Uterus (tissue), 4 donors: Measurements from ENCODE around the gene TNFAIP2. TPM values are rescaled to one million over a fixed set of nuclear protein-coding genes. Genes with fewer than 3 reads are reported as not detected.

Experiments
- DNase-seq, 2 donors: peaks; one replicate each; pipeline ENCODE4 v3.0.0-alpha.2; 2019 to 2020
- H3K27ac ChIP-seq, 2 donors: fragments of 200-600 bp; sonication (generic); 1 replicate in 1 of 2; 2 replicates in 1 of 2; pipeline ENCODE4 v1.5.1; 2016 to 2018
- H3K27me3 ChIP-seq, 2 donors: fragments of 200-600 bp; sonication (generic); one replicate each; pipeline ENCODE4 v1.5.1; 2018 to 2019; ENCODE audit warnings: control low read depth in 1 of 2
- H3K36me3 ChIP-seq, 2 donors: fragments of 200-600 bp; sonication (generic); one replicate each; pipeline ENCODE4 v1.5.1; 2019; ENCODE audit warnings: control low read depth in 1 of 2
- H3K4me1 ChIP-seq, 2 donors: fragments of 200-600 bp; sonication (generic); one replicate each; pipeline ENCODE4 v1.5.1; 2018 to 2019; ENCODE audit warnings: control low read depth in 1 of 2
- H3K4me3 ChIP-seq, 2 donors: fragments of 200-600 bp; sonication (generic); 1 replicate in 1 of 2; 2 replicates in 1 of 2; pipeline ENCODE4 v1.5.1; 2018 to 2019; ENCODE audit warnings: mild to moderate bottlenecking in 1 of 2
- H3K9me3 ChIP-seq, 2 donors: fragments of 200-600 bp; sonication (generic); one replicate each; pipeline ENCODE4 v1.5.1; 2019; ENCODE audit warnings: control low read depth in 1 of 2
- POLR2A ChIP-seq, 2 donors: fragments of 450-650 bp; IDR thresholded peaks; one replicate each; pipeline ENCODE4 v1.6.1; 2016; ENCODE audit warnings: antibody characterized with exemption in 2 of 2, mild to moderate bottlenecking in 1 of 2, moderate library complexity in 1 of 2
- intact Hi-C: fragments of 100-400 bp; cut with DNase I; formaldehyde crosslinking; loops from one replicate; pipeline ENCODE4 v1.15.1; 2023; ENCODE audit warnings: low total_unique reads
- total RNA-seq, 4 donors: library from RNA; depleted of rRNA in 3 of 4; stranded (reverse); fragments of >200 nt in 3 of 4; gene quantifications; one replicate each; pipeline versions ENCODE4 v1.1.0 to v1.2.4, GENCODE V29; 2014 to 2023
- TF ChIP-seq, protein P1 (sequence below), 4 experiments: fragments of 200-600 bp in 2 of 4; fragments of 450-650 bp in 2 of 4; sonication (generic) in 2 of 4; IDR thresholded peaks; one replicate each; pipeline ENCODE4 v1.5.1; 2016 to 2019; ENCODE audit warnings: antibody characterized with exemption in 4 of 4, mild to moderate bottlenecking in 2 of 4, moderate library complexity in 1 of 4
- donor health status: DM: yes; HTN: yes; CAD: no.

TNFAIP2 gene
- total RNA-seq, 4 donors from 2014 or later: 29.4 to 81.4 (median 60.6) TPM

DNA sequence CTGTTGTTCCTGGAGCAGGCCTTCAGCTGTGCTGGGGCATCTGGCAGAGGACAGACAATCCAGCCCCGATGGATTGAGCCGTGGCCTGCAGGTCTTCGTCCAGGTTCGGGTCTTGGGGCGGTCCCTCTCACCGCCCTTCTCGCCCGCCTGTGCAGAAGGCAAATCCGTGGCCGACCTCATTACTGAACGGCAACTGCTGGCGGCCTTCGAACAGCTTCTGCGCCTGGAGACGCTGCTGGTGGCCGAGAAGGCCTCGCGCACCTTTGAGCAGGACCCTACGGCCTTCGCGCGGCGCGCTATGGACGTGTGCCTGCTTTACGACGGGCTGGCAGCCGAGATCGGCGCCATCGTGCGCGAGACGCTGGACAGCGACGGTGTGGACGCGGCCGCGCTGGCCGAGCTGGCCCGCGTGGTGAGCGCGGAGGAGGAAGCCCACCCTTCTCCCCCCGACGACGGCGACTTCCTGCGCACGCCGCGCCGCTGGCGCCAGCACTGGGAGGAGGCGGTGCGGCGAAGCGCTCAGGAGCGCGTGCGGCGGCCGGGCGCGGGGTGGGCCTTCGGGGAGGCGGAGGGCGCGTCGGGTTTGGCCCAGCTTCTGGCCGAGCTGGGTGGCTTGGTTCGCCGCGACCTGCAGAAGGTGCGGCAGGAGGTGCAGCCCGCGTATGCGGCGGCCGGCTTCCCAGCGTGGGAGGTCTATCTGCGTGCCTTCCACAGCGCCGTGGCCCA, 21.1 kb upstream of the TNFAIP2 start:
- H3K36me3 ChIP-seq: no peaks in the 10 kb centered on the region
- peaks cover 17 to 26% of the 10 kb centered on the region in 2 donors for H3K27me3 ChIP-seq
- intact Hi-C loops: loop anchor here (2.0 to 10.0 kb wide), 2 partner anchors 83 to 191 kb away; no protein-coding TSS in a partner anchor
- TF ChIP-seq, protein P1, sequence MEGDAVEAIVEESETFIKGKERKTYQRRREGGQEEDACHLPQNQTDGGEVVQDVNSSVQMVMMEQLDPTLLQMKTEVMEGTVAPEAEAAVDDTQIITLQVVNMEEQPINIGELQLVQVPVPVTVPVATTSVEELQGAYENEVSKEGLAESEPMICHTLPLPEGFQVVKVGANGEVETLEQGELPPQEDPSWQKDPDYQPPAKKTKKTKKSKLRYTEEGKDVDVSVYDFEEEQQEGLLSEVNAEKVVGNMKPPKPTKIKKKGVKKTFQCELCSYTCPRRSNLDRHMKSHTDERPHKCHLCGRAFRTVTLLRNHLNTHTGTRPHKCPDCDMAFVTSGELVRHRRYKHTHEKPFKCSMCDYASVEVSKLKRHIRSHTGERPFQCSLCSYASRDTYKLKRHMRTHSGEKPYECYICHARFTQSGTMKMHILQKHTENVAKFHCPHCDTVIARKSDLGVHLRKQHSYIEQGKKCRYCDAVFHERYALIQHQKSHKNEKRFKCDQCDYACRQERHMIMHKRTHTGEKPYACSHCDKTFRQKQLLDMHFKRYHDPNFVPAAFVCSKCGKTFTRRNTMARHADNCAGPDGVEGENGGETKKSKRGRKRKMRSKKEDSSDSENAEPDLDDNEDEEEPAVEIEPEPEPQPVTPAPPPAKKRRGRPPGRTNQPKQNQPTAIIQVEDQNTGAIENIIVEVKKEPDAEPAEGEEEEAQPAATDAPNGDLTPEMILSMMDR (IDR thresholded peaks at IDR 0.05): no peak
- no peak for TF ChIP-seq POLR2A (IDR thresholded peaks at IDR 0.05)
- H3K4me3 ChIP-seq: no peak overlapping the region
- no peak for DNase-seq
- H3K27ac ChIP-seq: no peak overlapping the region
- peaks cover 0 to 3% of the 10 kb centered on the region in 2 donors for H3K4me1 ChIP-seq
- H3K9me3 ChIP-seq: no peaks in the 10 kb centered on the region

DNA sequence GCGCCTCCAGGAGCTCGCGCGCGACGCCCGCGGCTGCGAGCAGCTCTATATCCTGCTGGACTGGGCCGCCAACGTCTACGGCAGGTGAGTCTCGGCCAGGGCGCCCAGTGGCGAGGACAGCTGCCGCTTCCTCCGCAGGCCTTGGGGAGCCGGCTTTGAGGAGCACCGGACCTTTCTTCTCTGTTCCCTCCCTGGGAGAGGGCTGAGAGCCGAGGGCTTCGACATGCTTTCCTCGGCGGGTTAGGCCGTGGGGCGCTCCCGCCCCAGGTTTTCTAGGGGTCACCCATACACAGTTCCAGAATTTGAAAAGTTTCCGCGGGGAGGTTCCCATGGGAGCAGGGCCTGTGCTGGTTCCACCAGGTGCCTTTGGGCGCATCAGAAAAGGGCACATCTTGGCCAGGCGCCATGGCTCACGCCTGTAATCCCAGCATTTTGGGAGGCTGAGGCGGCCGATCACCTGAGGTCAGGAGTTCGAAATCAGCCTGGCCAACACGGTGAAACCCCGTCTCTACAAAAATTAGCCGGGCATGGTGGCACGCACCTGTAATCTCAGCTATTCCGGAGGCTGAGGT, 20.5 kb upstream of the TNFAIP2 start:
- no peaks in the 10 kb centered on the region for H3K36me3 ChIP-seq
- no peak for DNase-seq
- peaks cover 0 to 3% of the 10 kb centered on the region in 2 donors for H3K4me1 ChIP-seq
- H3K27ac ChIP-seq: no peak overlapping the region
- intact Hi-C loops: loop anchor here (2.0 to 10.0 kb wide), 2 partner anchors 82 to 190 kb away; no protein-coding TSS in a partner anchor
- H3K27me3 ChIP-seq: peaks cover 17 to 26% of the 10 kb centered on the region in 2 donors
- TF ChIP-seq POLR2A (IDR thresholded peaks at IDR 0.05): no peak
- TF ChIP-seq, protein P1 (IDR thresholded peaks at IDR 0.05): no peak
- no peak overlapping the region for H3K4me3 ChIP-seq
- no peaks in the 10 kb centered on the region for H3K9me3 ChIP-seq

- intact Hi-C loops: loop anchor here (2.0 to 10.0 kb wide), 2 partner anchors 81 to 189 kb away; no protein-coding TSS in a partner anchor
Observed at GRCh38 chr14:103103461-103104388, 19.5 kb upstream of the TNFAIP2 start.

DNA sequence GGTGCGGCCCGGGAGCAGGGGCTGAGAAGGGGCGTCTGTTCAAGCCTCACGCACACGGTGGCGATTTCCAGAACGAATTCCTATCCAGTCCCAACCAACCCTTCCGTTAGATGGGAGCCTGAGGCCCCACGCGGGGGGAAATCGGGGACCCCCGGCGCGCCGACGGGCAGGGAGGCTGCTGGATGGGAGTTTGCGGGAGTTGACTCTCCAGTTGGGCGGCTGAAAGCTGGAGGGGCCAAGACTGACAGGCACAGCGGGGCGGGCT, 18.9 kb upstream of the TNFAIP2 start:
- no peak overlapping the region for H3K4me3 ChIP-seq

More at GRCh38 chr14:103103461-103104388, 19.5 kb upstream of the TNFAIP2 start:
- TF ChIP-seq POLR2A (IDR thresholded peaks at IDR 0.05): no peak
- TF ChIP-seq, protein P1 (IDR thresholded peaks at IDR 0.05): no peak
- peaks cover 0 to 3% of the 10 kb centered on the region in 2 donors for H3K4me1 ChIP-seq
- H3K27me3 ChIP-seq: peaks cover 17 to 26% of the 10 kb centered on the region in 2 donors
- H3K27ac ChIP-seq: no peak overlapping the region
- no peak for DNase-seq
- no peak overlapping the region for H3K4me3 ChIP-seq
- no peaks in the 10 kb centered on the region for H3K36me3 ChIP-seq
- H3K9me3 ChIP-seq: no peaks in the 10 kb centered on the region

More for the DNA sequence above, 18.9 kb upstream of the TNFAIP2 start:
- no peak for DNase-seq
- no peak for TF ChIP-seq POLR2A (IDR thresholded peaks at IDR 0.05)
- TF ChIP-seq, protein P1 (IDR thresholded peaks at IDR 0.05): no peak
- Histone ChIP-seq H3K36me3 (no peaks in the 10 kb centered on the region), H3K4me1 (peaks cover 0 to 3% of the 10 kb centered on the region in 2 donors), H3K9me3 (no peaks in the 10 kb centered on the region), H3K27me3 (peaks cover 17 to 26% of the 10 kb centered on the region in 2 donors), H3K27ac (no peak overlapping the region)
- intact Hi-C loops: loop anchor here (10.0 kb wide), 1 partner anchor 80 kb away; no protein-coding TSS in a partner anchor
